ENCODE data around the gene CD164L2. TPM values are rescaled to one million over a fixed set of nuclear protein-coding genes. Genes with fewer than 3 reads are reported as not detected.

CD164L2 gene
- total and polyA plus RNA-seq, 2 donors (not counting 1 experiment from before 2014, with no cell fraction given): not detected

DNA sequence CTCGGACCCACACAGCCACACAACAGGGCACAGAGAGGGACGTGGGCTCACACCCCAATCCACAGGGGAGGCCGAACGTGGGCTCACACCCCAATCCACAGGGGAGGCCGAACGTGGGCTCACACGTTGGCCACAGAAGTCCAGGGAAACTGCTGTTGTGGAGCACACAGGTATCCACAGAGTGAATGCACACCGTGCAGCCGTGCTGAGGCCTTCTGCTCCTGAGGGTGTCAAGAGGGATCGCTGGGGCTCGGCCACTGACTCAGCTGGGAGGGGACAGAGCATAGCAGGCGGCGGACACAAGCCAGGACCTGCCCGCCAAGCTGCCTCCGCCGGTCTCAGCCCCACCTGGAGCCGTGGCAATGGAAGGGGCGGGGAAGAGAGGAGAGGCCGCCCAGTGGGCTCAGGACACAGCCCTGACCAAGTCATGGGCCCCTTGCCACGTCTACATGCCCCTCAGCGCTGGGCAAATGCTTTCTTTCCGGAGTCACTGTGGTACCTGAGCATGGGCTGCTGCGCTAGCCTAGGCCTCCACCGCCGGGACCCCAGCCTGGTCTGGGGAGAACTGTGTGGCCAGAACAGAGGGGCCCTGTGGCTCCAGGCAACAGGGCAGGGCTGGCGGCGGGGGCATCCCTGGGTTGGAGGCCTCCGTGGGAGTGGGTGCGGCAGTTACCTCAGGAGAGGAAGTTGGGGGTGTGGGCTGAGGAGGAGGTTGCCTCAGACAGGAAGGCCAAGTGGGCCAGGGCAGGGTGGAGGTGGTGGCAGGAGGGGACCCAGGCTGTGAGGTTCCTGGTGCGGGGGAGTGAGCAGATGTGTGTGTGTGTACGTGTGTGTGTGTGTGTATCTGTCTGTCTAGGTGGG lies 40.1 kb downstream of the CD164L2 start:
- TF ChIP-seq, protein P1, sequence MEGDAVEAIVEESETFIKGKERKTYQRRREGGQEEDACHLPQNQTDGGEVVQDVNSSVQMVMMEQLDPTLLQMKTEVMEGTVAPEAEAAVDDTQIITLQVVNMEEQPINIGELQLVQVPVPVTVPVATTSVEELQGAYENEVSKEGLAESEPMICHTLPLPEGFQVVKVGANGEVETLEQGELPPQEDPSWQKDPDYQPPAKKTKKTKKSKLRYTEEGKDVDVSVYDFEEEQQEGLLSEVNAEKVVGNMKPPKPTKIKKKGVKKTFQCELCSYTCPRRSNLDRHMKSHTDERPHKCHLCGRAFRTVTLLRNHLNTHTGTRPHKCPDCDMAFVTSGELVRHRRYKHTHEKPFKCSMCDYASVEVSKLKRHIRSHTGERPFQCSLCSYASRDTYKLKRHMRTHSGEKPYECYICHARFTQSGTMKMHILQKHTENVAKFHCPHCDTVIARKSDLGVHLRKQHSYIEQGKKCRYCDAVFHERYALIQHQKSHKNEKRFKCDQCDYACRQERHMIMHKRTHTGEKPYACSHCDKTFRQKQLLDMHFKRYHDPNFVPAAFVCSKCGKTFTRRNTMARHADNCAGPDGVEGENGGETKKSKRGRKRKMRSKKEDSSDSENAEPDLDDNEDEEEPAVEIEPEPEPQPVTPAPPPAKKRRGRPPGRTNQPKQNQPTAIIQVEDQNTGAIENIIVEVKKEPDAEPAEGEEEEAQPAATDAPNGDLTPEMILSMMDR (IDR thresholded peaks at IDR 0.05): no peak
- TF ChIP-seq EZH2 (IDR thresholded peaks at IDR 0.05; ENCODE audit: borderline replicate concordance, insufficient read depth, low read depth, low read length, poor library complexity, severe bottlenecking): no peak
- peaks cover 68% of the 10 kb centered on the region for H3K4me1 Mint-ChIP-seq
- Histone ChIP-seq H3K36me3 (replicated peaks in 1 of 2; ENCODE audit: control extremely low read depth in 1 of 2, control insufficient read depth in 1 of 2, extremely low read depth in 1 of 2, insufficient read depth in 2 of 2, low read length in 1 of 2) (peaks cover 0 to 30% of the 10 kb centered on the region in 2 experiments), H3K4me1 (ENCODE audit: control insufficient read depth in 2 of 2, insufficient read depth in 2 of 2, low read length in 2 of 2) (peaks cover 37 to 59% of the 10 kb centered on the region in 2 donors), H2AFZ (ENCODE audit: insufficient read depth, low read depth, low read length, poor library complexity, severe bottlenecking) (peak overlapping the region; percentile 84), H4K20me1 (ENCODE audit: control insufficient read depth, insufficient read depth, low read length, poor library complexity, severe bottlenecking) (peaks cover 12% of the 10 kb centered on the region), H3K79me2 (ENCODE audit: control insufficient read depth, insufficient read depth, low read length) (peaks cover 51% of the 10 kb centered on the region), H3K9ac (ENCODE audit: low read length) (peak overlapping the region; percentile 77), H3K27me3 (replicated peaks in 1 of 4; ENCODE audit: control extremely low read depth in 1 of 4, control insufficient read depth in 3 of 4, insufficient read depth in 4 of 4, low read length in 3 of 4) (no peaks in the 10 kb centered on the region), H3K9me3 (ENCODE audit: control extremely low read depth in 1 of 3, control insufficient read depth in 2 of 3, insufficient read depth in 1 of 3, low read length in 2 of 3) (peaks cover 0 to 7% (median 0%) of the 10 kb centered on the region in 3 donors), H3K4me3 (ENCODE audit: control extremely low read depth in 1 of 5, extremely low read depth in 1 of 5, insufficient read depth in 1 of 5, low read depth in 2 of 5, low read length in 4 of 5) (peak overlapping the region; percentile 61 to 89 (median 79)), H3K4me2 (replicated peaks; ENCODE audit: low read depth, low read length, poor library complexity, severe bottlenecking) (peak overlapping the region; percentile 89), H3K27ac (ENCODE audit: low read length in 2 of 2) (peak overlapping the region; percentile 85 to 88)
- ChIA-PET CTCF (interaction anchor here (1.1 to 12.7 kb wide), 8 partner anchors 10 to 52 kb away, joined by 3 to 132 read pairs (median 10); partner anchors contain the start of gene MAP3K6), POLR2A (interaction anchor here (1.6 to 2.1 kb wide), 2 partner anchors 15 to 22 kb away, joined by 6 to 14 read pairs; partner anchors contain the start of gene MAP3K6)
- no peaks in the 10 kb centered on the region for H3K27me3 Mint-ChIP-seq
- 1% methylated on average over 30 of the region's 31 CpGs for WGBS (ENCODE audit: insufficient coverage)
- H3K9me3 Mint-ChIP-seq (ENCODE audit: insufficient read depth): no peaks in the 10 kb centered on the region
- intact Hi-C loops (cut with micrococcal nuclease): no loop called here
- peak overlapping the region; percentile 98 for H3K27ac Mint-ChIP-seq
- DNase-seq (peak; percentile 82), ATAC-seq (ENCODE audit: low read depth) (peak; percentile 56)
- peak overlapping the region; percentile 96 for H3K4me3 Mint-ChIP-seq
